IMR-90 (cell line): ENCODE data around the gene TMEM179. TPM values are rescaled to one million over a fixed set of nuclear protein-coding genes. Genes with fewer than 3 reads are reported as not detected.

Experiments used
- ATAC-seq: fragments of 200-7000 bp; cut with Tn5 transposase; 2 replicates; pipeline ENCODE4 v1.9.1; 2020; ENCODE audit warnings: low read depth, mild to moderate bottlenecking, moderate library complexity
- BruUV-seq: library from RNA; stranded (reverse); fragments of 400-500 nt; replicated peaks from 2 replicates; lab custom pipeline; 2021; lab: Mats Ljungman, UMichigan
- CTCF ChIA-PET: fragments of 300-600 bp; formaldehyde crosslinking; extraction: SDS; loops from one replicate; lab custom pipeline; 2021; ENCODE audit warnings: antibody characterized with exemption; lab: Yijun Ruan, JAX
- POLR2A ChIA-PET: fragments of 300-600 bp; sonication (Branson Sonifier 250); formaldehyde crosslinking; loops from one replicate; lab custom pipeline; 2022; ENCODE audit warnings: antibody characterized with exemption; ENCODE audit not compliant: unreplicated experiment; lab: Charles Lee
- DNase-seq: peaks from one replicate; pipeline ENCODE4 v3.0.0; 2013
- H2AFZ ChIP-seq: replicated peaks from 2 replicates; pipeline ENCODE3; 2013; ENCODE audit warnings: low read length, mild to moderate bottlenecking; ENCODE audit not compliant: poor library complexity
- H2AK5ac ChIP-seq: 2 replicates; pipeline ENCODE4 v1.6.1; 2013; ENCODE audit warnings: low read depth, low read length, inconsistent platforms
- H2AK9ac ChIP-seq: replicated peaks from 2 replicates; pipeline ENCODE3; 2013; ENCODE audit warnings: mild to moderate bottlenecking, low read depth, low read length, moderate library complexity; ENCODE audit not compliant: poor library complexity
- H2BK120ac ChIP-seq: 2 replicates; pipeline ENCODE4 v1.6.1; 2013; ENCODE audit warnings: low read depth, low read length, inconsistent platforms
- H2BK15ac ChIP-seq: 3 replicates; pipeline ENCODE4 v1.6.1; 2013; ENCODE audit warnings: low read depth, low read length, inconsistent platforms
- H2BK20ac ChIP-seq: 2 replicates; pipeline ENCODE4 v1.6.1; 2013; ENCODE audit warnings: low read depth, mild to moderate bottlenecking, inconsistent platforms, low read length, moderate library complexity
- H2BK5ac ChIP-seq: 2 replicates; pipeline ENCODE4 v1.6.1; 2013; ENCODE audit warnings: mild to moderate bottlenecking, low read depth, low read length, inconsistent platforms; ENCODE audit not compliant: poor library complexity, severe bottlenecking
- H3K14ac ChIP-seq: replicated peaks from 2 replicates; pipeline ENCODE4 v1.6.1; 2013; ENCODE audit warnings: low read depth, low read length, inconsistent platforms
- H3K18ac ChIP-seq: 2 replicates; pipeline ENCODE4 v1.6.1; 2013; ENCODE audit warnings: low read depth, low read length, control low read depth
- H3K23ac ChIP-seq: 2 replicates; pipeline ENCODE4 v1.6.1; 2013; ENCODE audit warnings: low read depth, low read length, inconsistent platforms
- H3K27ac ChIP-seq: 2 replicates; pipeline ENCODE4 v1.5.1; 2013; ENCODE audit warnings: mild to moderate bottlenecking, control low read depth, low read length; ENCODE audit not compliant: insufficient read depth
- H3K27me3 ChIP-seq: 2 replicates; pipeline ENCODE4 v1.6.1; 2013; ENCODE audit warnings: low read length; ENCODE audit not compliant: control insufficient read depth, insufficient read depth
- H3K36me3 ChIP-seq: 2 replicates; pipeline ENCODE4 v1.6.1; 2013; ENCODE audit warnings: low read length, mixed read lengths; ENCODE audit not compliant: control insufficient read depth, insufficient read depth
- H3K4ac ChIP-seq: 2 replicates; pipeline ENCODE4 v1.6.1; 2013; ENCODE audit warnings: low read depth, low read length, inconsistent platforms
- H3K4me1 ChIP-seq: 2 replicates; pipeline ENCODE4 v1.6.1; 2013; ENCODE audit warnings: low read length, mixed read lengths; ENCODE audit not compliant: control insufficient read depth, insufficient read depth
- H3K4me2 ChIP-seq: 2 replicates; pipeline ENCODE4 v1.6.1; 2013; ENCODE audit warnings: low read depth, mild to moderate bottlenecking, control low read depth, low read length, moderate library complexity
- H3K4me3 ChIP-seq: 2 replicates; pipeline ENCODE4 v1.5.1; 2013; ENCODE audit warnings: low read depth, mild to moderate bottlenecking, control low read depth, low read length, moderate library complexity; ENCODE audit not compliant: insufficient read depth
- H3K56ac ChIP-seq: 2 replicates; pipeline ENCODE4 v1.6.1; 2013; ENCODE audit warnings: low read length, inconsistent platforms; ENCODE audit not compliant: insufficient read depth; ENCODE audit errors: extremely low read depth
- H3K79me1 ChIP-seq, 2 experiments: 2 replicates each; pipeline ENCODE4 v1.6.1; 2013; ENCODE audit warnings: low read length in 2 of 2, inconsistent platforms in 1 of 2, low read depth in 1 of 2
- H3K9ac ChIP-seq: 2 replicates; pipeline ENCODE4 v1.6.1; 2013; ENCODE audit warnings: low read depth, low read length, control low read depth
- H3K9me1 ChIP-seq: 2 replicates; pipeline ENCODE4 v1.6.1; 2013; ENCODE audit warnings: low read length, inconsistent platforms; ENCODE audit not compliant: insufficient read depth
- H3K9me3 ChIP-seq: 2 replicates; pipeline ENCODE4 v1.6.1; 2013; ENCODE audit warnings: low read length; ENCODE audit not compliant: control insufficient read depth, insufficient read depth
- H4K20me1 ChIP-seq: 2 replicates; pipeline ENCODE4 v1.6.1; 2013; ENCODE audit warnings: low read length, inconsistent platforms; ENCODE audit not compliant: insufficient read depth
- H4K5ac ChIP-seq: 2 replicates; pipeline ENCODE4 v1.6.1; 2013; ENCODE audit warnings: mild to moderate bottlenecking, low read depth, low read length, control low read depth
- H4K8ac ChIP-seq, 2 experiments: 2 replicates each; pipeline ENCODE4 v1.6.1; 2013; ENCODE audit warnings: low read depth in 2 of 2, low read length in 2 of 2, control low read depth in 1 of 2, inconsistent platforms in 1 of 2
- H4K91ac ChIP-seq: 2 replicates; pipeline ENCODE4 v1.6.1; 2013; ENCODE audit warnings: low read depth, low read length, inconsistent platforms; ENCODE audit not compliant: insufficient read depth
- FOS ChIP-seq: fragments of 150-350 bp; IDR thresholded peaks from 2 replicates; pipeline ENCODE4 v1.6.1; 2016; ENCODE audit warnings: low read depth, low read length
- MXI1 ChIP-seq: IDR thresholded peaks from 2 replicates; pipeline ENCODE4 v1.6.1; 2012; ENCODE audit warnings: low read depth, mild to moderate bottlenecking, low read length, moderate library complexity, borderline replicate concordance
- RAD21 ChIP-seq: IDR thresholded peaks from 2 replicates; pipeline ENCODE4 v1.6.1; 2012; ENCODE audit warnings: low read length, improper control_type of control experiment
- SMC3 ChIP-seq: fragments of 150-350 bp; IDR thresholded peaks from 2 replicates; pipeline ENCODE4 v1.6.1; 2016; ENCODE audit warnings: low read depth, mild to moderate bottlenecking, antibody characterized with exemption, low read length, moderate library complexity
- WGBS, 2 experiments: methylation state at CpG; one replicate each; pipeline versions ENCODE4 v1.1.5 to v1.1.7; 2013; ENCODE audit warnings: missing lambda C conversion rate in 2 of 2; ENCODE audit not compliant: insufficient read length in 1 of 2; ENCODE audit errors: extremely low coverage in 2 of 2; 5-methylcytosine and 5-hydroxymethylcytosine counted together
- dilution Hi-C: fragments of 300-500 bp; cut with HindIII; formaldehyde crosslinking; loops from one replicate; pipeline ENCODE4 v1.14.3; 2018; ENCODE audit warnings: low sequenced_read_pairs; ENCODE audit not compliant: unreplicated experiment
- in situ Hi-C: fragments of 300-500 bp; cut with MboI; formaldehyde crosslinking; loops from 3 replicates; pipeline ENCODE4 v1.14.3; 2019; ENCODE audit warnings: low sequenced_read_pairs, inconsistent platforms, mixed read lengths
- intact Hi-C: fragments of 100-400 bp; cut with micrococcal nuclease; formaldehyde crosslinking; loops from 2 replicates; pipeline ENCODE4 v1.10.0; 2022
- polyA plus RNA-seq, 3 experiments: library from polyadenylated mRNA; depleted of rRNA; stranded (reverse); fragments of >200 nt; gene quantifications; 2 replicates each; pipeline ENCODE4 v1.2.3, GENCODE V29; 2012; ENCODE audit warnings: low replicate concordance in 1 of 3
- total RNA-seq: library from RNA; depleted of rRNA; stranded (reverse); fragments of >200 nt; gene quantifications from 2 replicates; pipeline ENCODE4 v1.2.3, GENCODE V29; 2012

TMEM179 gene
- total and polyA plus RNA-seq, 2 of the 4 experiments (the other 2 are of a cell fraction): not detected

GRCh38 chr14:104561124-104561557 is 43.4 kb downstream of the TMEM179 start:
- no peak overlapping the region for H2BK15ac ChIP-seq
- H2BK120ac ChIP-seq: no peak overlapping the region
- H4K8ac ChIP-seq: no peak overlapping the region
- WGBS, 2 experiments: 32% methylated on average over 7 of the region's 17 CpGs; no CpG with 5 or more reads in 1 of the 2 experiments
- dilution Hi-C loops (no loop called here), in situ Hi-C loops (loop anchor here (25.0 kb wide), 1 partner anchor 474 kb away; the partner anchor contains the start of gene ASPG), intact Hi-C loops (no loop called here)
- H3K56ac ChIP-seq: no peak overlapping the region
- no peak overlapping the region for H3K23ac ChIP-seq
- H4K91ac ChIP-seq: no peak overlapping the region
- no peak overlapping the region for H3K14ac ChIP-seq
- H3K4me2 ChIP-seq: no peak overlapping the region
- H2AFZ ChIP-seq: no peak overlapping the region
- H3K4me1 ChIP-seq: no peaks in the 10 kb centered on the region
- H3K4ac ChIP-seq: no peak overlapping the region
- no peaks in the 10 kb centered on the region for H3K36me3 ChIP-seq
- TF ChIP-seq FOS: no peak
- TF ChIP-seq SMC3: no peak
- no peak for TF ChIP-seq RAD21
- TF ChIP-seq MXI1: no peak
- ChIA-PET POLR2A (no interaction called here), CTCF (no interaction called here)
- no peak for ATAC-seq
- H3K9me3 ChIP-seq: no peaks in the 10 kb centered on the region
- H3K4me3 ChIP-seq: no peak overlapping the region
- no TSS peak for BruUV-seq
- peaks cover 4% of the 10 kb centered on the region; the same call in 1 of the 2 replicates for H3K27me3 ChIP-seq
- H3K18ac ChIP-seq: no peak overlapping the region
- DNase-seq: no peak
- H4K20me1 ChIP-seq: no peaks in the 10 kb centered on the region
- no peak overlapping the region for H4K5ac ChIP-seq
- H3K9me1 ChIP-seq: no peaks in the 10 kb centered on the region
- H3K27ac ChIP-seq: no peak overlapping the region
- H2AK5ac ChIP-seq: no peak overlapping the region
- no peaks in the 10 kb centered on the region for H3K79me1 ChIP-seq
- H2AK9ac ChIP-seq: no peak overlapping the region
- no peak overlapping the region for H3K9ac ChIP-seq
- no peak overlapping the region for H2BK20ac ChIP-seq
- no peak overlapping the region for H2BK5ac ChIP-seq
